ENCODE measurements around the gene DYRK1A. TPM values are rescaled to one million over a fixed set of nuclear protein-coding genes. Genes with fewer than 3 reads are reported as not detected.

The DYRK1A gene
- total RNA-seq, 2 donors from 2014 or later, result 57.5 to 57.7 TPM

- Histone ChIP-seq H3K9ac (ENCODE audit: low read depth in 2 of 2, low read length in 2 of 2) (no peak overlapping the region), H3K27ac (no peak overlapping the region), H3K4me3 (no peak overlapping the region)
Measured at GRCh38 chr21:37463083-37463801, 96.7 kb downstream of the DYRK1A start.

GRCh38 chr21:37467082-37467481, 100.5 kb downstream of the DYRK1A start:
- H3K27me3 ChIP-seq, result no peaks in the 10 kb centered on the region
- H3K27ac ChIP-seq, result no peak overlapping the region
- intact Hi-C loops (cut with DNase I), result no loop called here
- no peaks in the 10 kb centered on the region for H3K9me3 ChIP-seq
- no peak overlapping the region for H3K4me3 ChIP-seq
- H3K9ac ChIP-seq (ENCODE audit: low read depth in 2 of 2, low read length in 2 of 2), result no peak overlapping the region
- TF ChIP-seq CTCF (IDR thresholded peaks at IDR 0.05), result no peak
- H3K4me1 ChIP-seq, result no peaks in the 10 kb centered on the region
- H3K36me3 ChIP-seq, result no peaks in the 10 kb centered on the region
- no peak for DNase-seq

More at GRCh38 chr21:37463083-37463801, 96.7 kb downstream of the DYRK1A start:
- DNase-seq, result no peak
- Histone ChIP-seq H3K27me3 (no peaks in the 10 kb centered on the region), H3K4me1 (no peaks in the 10 kb centered on the region), H3K36me3 (no peaks in the 10 kb centered on the region), H3K9me3 (no peaks in the 10 kb centered on the region)
- intact Hi-C loops (cut with DNase I), result no loop called here
- peak; percentile 28 for TF ChIP-seq CTCF (IDR thresholded peaks at IDR 0.05)

- H3K27me3 ChIP-seq, result no peaks in the 10 kb centered on the region
- no peak overlapping the region for H3K4me3 ChIP-seq
- H3K4me1 ChIP-seq, result no peaks in the 10 kb centered on the region
- H3K9me3 ChIP-seq, result no peaks in the 10 kb centered on the region
- no peaks in the 10 kb centered on the region for H3K36me3 ChIP-seq
- no peak overlapping the region for H3K27ac ChIP-seq
- no peak overlapping the region for H3K9ac ChIP-seq (ENCODE audit: low read depth in 2 of 2, low read length in 2 of 2)
- no peak for DNase-seq
- intact Hi-C loops (cut with DNase I), result no loop called here
- no peak for TF ChIP-seq CTCF (IDR thresholded peaks at IDR 0.05)
Measured at GRCh38 chr21:37468909-37469308, 102.3 kb downstream of the DYRK1A start.

- H3K9me3 ChIP-seq, result no peaks in the 10 kb centered on the region
- intact Hi-C loops (cut with DNase I), result no loop called here
- no peak overlapping the region for H3K9ac ChIP-seq (ENCODE audit: low read depth in 2 of 2, low read length in 2 of 2)
Measured at GRCh38 chr21:37469441-37469840, 102.9 kb downstream of the DYRK1A start.

GRCh38 chr21:37472581-37472980, 106.0 kb downstream of the DYRK1A start:
- DNase-seq, result no peak
- Histone ChIP-seq H3K4me3 (no peak overlapping the region), H3K9me3 (no peaks in the 10 kb centered on the region), H3K4me1 (no peaks in the 10 kb centered on the region), H3K9ac (ENCODE audit: low read depth in 2 of 2, low read length in 2 of 2) (no peak overlapping the region), H3K27me3 (no peaks in the 10 kb centered on the region), H3K27ac (no peak overlapping the region), H3K36me3 (no peaks in the 10 kb centered on the region)
- intact Hi-C loops (cut with DNase I), result no loop called here
- no peak for TF ChIP-seq CTCF (IDR thresholded peaks at IDR 0.05)

More at GRCh38 chr21:37469441-37469840, 102.9 kb downstream of the DYRK1A start:
- H3K4me3 ChIP-seq, result no peak overlapping the region
- no peak for TF ChIP-seq CTCF (IDR thresholded peaks at IDR 0.05)
- DNase-seq, result no peak
- no peaks in the 10 kb centered on the region for H3K36me3 ChIP-seq
- H3K4me1 ChIP-seq, result no peaks in the 10 kb centered on the region
- H3K27ac ChIP-seq, result no peak overlapping the region
- H3K27me3 ChIP-seq, result no peaks in the 10 kb centered on the region
